ENCODE results near the gene UTP3.

UTP3 gene

GRCh38 chr4:70709611-70710205 lies 21.4 kb downstream of the UTP3 start:
- no peaks in the 10 kb centered on the region for H3K27me3 ChIP-seq (ENCODE audit: control insufficient read depth, insufficient read depth, low read length)
- H3K4me1 ChIP-seq (ENCODE audit: control insufficient read depth, insufficient read depth, low read length): peaks cover 14% of the 10 kb centered on the region
- H3K36me3 ChIP-seq (ENCODE audit: insufficient read depth, low read length): no peaks in the 10 kb centered on the region
- no peaks in the 10 kb centered on the region for H3K9me3 ChIP-seq (replicated peaks; ENCODE audit: low read length)
- H3K9ac ChIP-seq (ENCODE audit: low read depth, low read length): no peak overlapping the region
- no peak overlapping the region for H3K4me2 ChIP-seq (ENCODE audit: low read length)
- no peak overlapping the region for H3K4me3 ChIP-seq (ENCODE audit: low read length)

GRCh38 chr4:70711599-70711998 lies 23.3 kb downstream of the UTP3 start:
- H3K4me1 ChIP-seq (ENCODE audit: control insufficient read depth, insufficient read depth, low read length): peaks cover 10% of the 10 kb centered on the region
- H3K9ac ChIP-seq (ENCODE audit: low read depth, low read length): no peak overlapping the region
- H3K4me2 ChIP-seq (ENCODE audit: low read length): no peak overlapping the region
- H3K4me3 ChIP-seq (ENCODE audit: low read length): no peak overlapping the region
- H3K27me3 ChIP-seq (ENCODE audit: control insufficient read depth, insufficient read depth, low read length): no peaks in the 10 kb centered on the region
- H3K9me3 ChIP-seq (replicated peaks; ENCODE audit: low read length): no peaks in the 10 kb centered on the region
- no peaks in the 10 kb centered on the region for H3K36me3 ChIP-seq (ENCODE audit: insufficient read depth, low read length)

- no peaks in the 10 kb centered on the region for H3K27me3 ChIP-seq (ENCODE audit: control insufficient read depth, insufficient read depth, low read length)
- H3K9me3 ChIP-seq (replicated peaks; ENCODE audit: low read length): no peaks in the 10 kb centered on the region
- H3K4me2 ChIP-seq (ENCODE audit: low read length): no peak overlapping the region
- peaks cover 4% of the 10 kb centered on the region for H3K4me1 ChIP-seq (ENCODE audit: control insufficient read depth, insufficient read depth, low read length)
- no peak overlapping the region for H3K9ac ChIP-seq (ENCODE audit: low read depth, low read length)
- H3K36me3 ChIP-seq (ENCODE audit: insufficient read depth, low read length): no peaks in the 10 kb centered on the region
- no peak overlapping the region for H3K4me3 ChIP-seq (ENCODE audit: low read length)
Observed at GRCh38 chr4:70712150-70712549, 23.8 kb downstream of the UTP3 start.

- Histone ChIP-seq H3K4me1 (ENCODE audit: control insufficient read depth, insufficient read depth, low read length) (no peaks in the 10 kb centered on the region), H3K36me3 (ENCODE audit: insufficient read depth, low read length) (no peaks in the 10 kb centered on the region), H3K4me3 (ENCODE audit: low read length) (no peak overlapping the region), H3K9me3 (replicated peaks; ENCODE audit: low read length) (no peaks in the 10 kb centered on the region), H3K4me2 (ENCODE audit: low read length) (no peak overlapping the region), H3K9ac (ENCODE audit: low read depth, low read length) (no peak overlapping the region), H3K27me3 (ENCODE audit: control insufficient read depth, insufficient read depth, low read length) (no peaks in the 10 kb centered on the region)
Observed at GRCh38 chr4:70712604-70713452, 24.5 kb downstream of the UTP3 start.

GRCh38 chr4:70713453-70714078 lies 25.2 kb downstream of the UTP3 start:
- Histone ChIP-seq H3K9ac (ENCODE audit: low read depth, low read length) (no peak overlapping the region), H3K9me3 (replicated peaks; ENCODE audit: low read length) (no peaks in the 10 kb centered on the region), H3K4me1 (ENCODE audit: control insufficient read depth, insufficient read depth, low read length) (no peaks in the 10 kb centered on the region), H3K36me3 (ENCODE audit: insufficient read depth, low read length) (no peaks in the 10 kb centered on the region), H3K4me3 (ENCODE audit: low read length) (no peak overlapping the region), H3K27me3 (ENCODE audit: control insufficient read depth, insufficient read depth, low read length) (no peaks in the 10 kb centered on the region), H3K4me2 (ENCODE audit: low read length) (no peak overlapping the region)

GRCh38 chr4:70714079-70714887 lies 26.0 kb downstream of the UTP3 start:
- Histone ChIP-seq H3K9me3 (replicated peaks; ENCODE audit: low read length) (no peaks in the 10 kb centered on the region), H3K4me1 (ENCODE audit: control insufficient read depth, insufficient read depth, low read length) (no peaks in the 10 kb centered on the region), H3K36me3 (ENCODE audit: insufficient read depth, low read length) (no peaks in the 10 kb centered on the region), H3K9ac (ENCODE audit: low read depth, low read length) (no peak overlapping the region), H3K4me3 (ENCODE audit: low read length) (no peak overlapping the region), H3K4me2 (ENCODE audit: low read length) (no peak overlapping the region), H3K27me3 (ENCODE audit: control insufficient read depth, insufficient read depth, low read length) (no peaks in the 10 kb centered on the region)

- Histone ChIP-seq H3K36me3 (ENCODE audit: insufficient read depth, low read length) (no peaks in the 10 kb centered on the region), H3K9me3 (replicated peaks; ENCODE audit: low read length) (no peaks in the 10 kb centered on the region), H3K27me3 (ENCODE audit: control insufficient read depth, insufficient read depth, low read length) (no peaks in the 10 kb centered on the region), H3K4me2 (ENCODE audit: low read length) (no peak overlapping the region), H3K4me1 (ENCODE audit: control insufficient read depth, insufficient read depth, low read length) (no peaks in the 10 kb centered on the region), H3K4me3 (ENCODE audit: low read length) (no peak overlapping the region), H3K9ac (ENCODE audit: low read depth, low read length) (no peak overlapping the region)
Observed at GRCh38 chr4:70715097-70715496, 26.8 kb downstream of the UTP3 start.

GRCh38 chr4:70718811-70719604 lies 30.7 kb downstream of the UTP3 start:
- H3K4me1 ChIP-seq (ENCODE audit: control insufficient read depth, insufficient read depth, low read length): peaks cover 10% of the 10 kb centered on the region
- H3K36me3 ChIP-seq (ENCODE audit: insufficient read depth, low read length): no peaks in the 10 kb centered on the region
- H3K9ac ChIP-seq (ENCODE audit: low read depth, low read length): no peak overlapping the region
- H3K9me3 ChIP-seq (replicated peaks; ENCODE audit: low read length): no peaks in the 10 kb centered on the region
- H3K27me3 ChIP-seq (ENCODE audit: control insufficient read depth, insufficient read depth, low read length): no peaks in the 10 kb centered on the region
- no peak overlapping the region for H3K4me2 ChIP-seq (ENCODE audit: low read length)
- H3K4me3 ChIP-seq (ENCODE audit: low read length): no peak overlapping the region

- H3K9ac ChIP-seq (ENCODE audit: low read depth, low read length): peak within 1 kb of the TSS; percentile 81
- peak within 1 kb of the TSS; percentile 90 for H3K4me2 ChIP-seq (ENCODE audit: low read length)
- no peaks in the 10 kb centered on the region for H3K36me3 ChIP-seq (ENCODE audit: insufficient read depth, low read length)
- peaks cover 10% of the 10 kb centered on the region for H3K4me1 ChIP-seq (ENCODE audit: control insufficient read depth, insufficient read depth, low read length)
- no peaks in the 10 kb centered on the region for H3K9me3 ChIP-seq (replicated peaks; ENCODE audit: low read length)
- H3K27me3 ChIP-seq (ENCODE audit: control insufficient read depth, insufficient read depth, low read length): no peaks in the 10 kb centered on the region
- peak within 1 kb of the TSS; percentile 76 for H3K4me3 ChIP-seq (ENCODE audit: low read length)
Observed at GRCh38 chr4:70721747-70722146, 33.4 kb downstream of the UTP3 start, which contains the start of gene RUFY3. Gene RUFY3, plus strand, starts transcription at chr4:70721964. Its CDS starts 610 bp downstream, at chr4:70722574.

GRCh38 chr4:70722199-70722791 lies 34.0 kb downstream of the UTP3 start:
- peak overlapping the region; percentile 81 for H3K9ac ChIP-seq (ENCODE audit: low read depth, low read length)
- peak overlapping the region; percentile 90 for H3K4me2 ChIP-seq (ENCODE audit: low read length)
- no peaks in the 10 kb centered on the region for H3K9me3 ChIP-seq (replicated peaks; ENCODE audit: low read length)
- H3K4me1 ChIP-seq (ENCODE audit: control insufficient read depth, insufficient read depth, low read length): peaks cover 10% of the 10 kb centered on the region
- no peaks in the 10 kb centered on the region for H3K36me3 ChIP-seq (ENCODE audit: insufficient read depth, low read length)
- no peaks in the 10 kb centered on the region for H3K27me3 ChIP-seq (ENCODE audit: control insufficient read depth, insufficient read depth, low read length)
- peak overlapping the region; percentile 76 for H3K4me3 ChIP-seq (ENCODE audit: low read length)

All from skeletal muscle satellite cell (primary cell).